DMS 273 (cell line): ENCODE measurements around the gene CPEB3.
A peak's percentile ranks its signal among the peaks of the same experiment; 100 is the strongest.
"Not testable (repeated sequence)": the region's sequence is repeated elsewhere in the genome, so short reads cannot be mapped to it uniquely, and the experiment has no call there.

Source experiments
- DNase-seq: peaks from one replicate; lab custom pipeline; 2025; ENCODE audit not compliant: unreplicated experiment; lab: John Stamatoyannopoulos, UW

Gene CPEB3

GRCh38 chr10:92215222-92215621, 75.7 kb downstream of the CPEB3 start:
- DNase-seq = not testable (repeated sequence)

- no peak for DNase-seq
Measured at GRCh38 chr10:92213049-92213448, 77.8 kb downstream of the CPEB3 start.

- no peak for DNase-seq
Measured at GRCh38 chr10:92208736-92209135, 82.1 kb downstream of the CPEB3 start.

GRCh38 chr10:92208157-92208720, 82.6 kb downstream of the CPEB3 start:
- no peak for DNase-seq

GRCh38 chr10:92207061-92207460, 83.8 kb downstream of the CPEB3 start:
- DNase-seq = no peak

GRCh38 chr10:92203919-92204623, 86.8 kb downstream of the CPEB3 start:
- peak; percentile 58 for DNase-seq

GRCh38 chr10:92202536-92202935, 88.3 kb downstream of the CPEB3 start:
- DNase-seq = no peak

GRCh38 chr10:92200564-92200963, 90.3 kb downstream of the CPEB3 start:
- no peak for DNase-seq

- DNase-seq = no peak
Measured at GRCh38 chr10:92187101-92187500, 103.8 kb downstream of the CPEB3 start.

- DNase-seq = no peak
Measured at GRCh38 chr10:92184977-92185376, 105.9 kb downstream of the CPEB3 start.

- DNase-seq = no peak
Measured at GRCh38 chr10:92183199-92183598, 107.7 kb downstream of the CPEB3 start.

GRCh38 chr10:92181575-92181974, 109.3 kb downstream of the CPEB3 start:
- peak; percentile 52 for DNase-seq

- DNase-seq = no peak
Measured at GRCh38 chr10:92180399-92180798, 110.5 kb downstream of the CPEB3 start.

- DNase-seq = no peak
Measured at GRCh38 chr10:92177546-92177945, 113.3 kb downstream of the CPEB3 start.

- no peak for DNase-seq
Measured at GRCh38 chr10:92175164-92175563, 115.7 kb downstream of the CPEB3 start.

- peak; percentile 4 for DNase-seq
Measured at GRCh38 chr10:92173996-92174395, 116.9 kb downstream of the CPEB3 start.

- DNase-seq = peak; percentile 32
Measured at GRCh38 chr10:92164036-92164696, 126.7 kb downstream of the CPEB3 start.

GRCh38 chr10:92162541-92162940, 128.3 kb downstream of the CPEB3 start:
- DNase-seq = no peak

- peak; percentile 30 for DNase-seq
Measured at GRCh38 chr10:92156874-92157773, 133.8 kb downstream of the CPEB3 start.

GRCh38 chr10:92150823-92151222, 140.1 kb downstream of the CPEB3 start:
- no peak for DNase-seq

- DNase-seq = no peak
Measured at GRCh38 chr10:92149261-92149660, 141.6 kb downstream of the CPEB3 start.
